COLO829 (cell line): ENCODE results near the gene TFPI.
A peak's percentile ranks its signal among the peaks of the same experiment; 100 is the strongest.
"Not testable (repeated sequence)": the region's sequence is repeated elsewhere in the genome, so short reads cannot be mapped to it uniquely, and the experiment has no call there.

Experiments used
- DNase-seq: peaks from one replicate; pipeline ENCODE4 v3.0.0; 2012; ENCODE audit warnings: low spot score

TFPI gene

DNA sequence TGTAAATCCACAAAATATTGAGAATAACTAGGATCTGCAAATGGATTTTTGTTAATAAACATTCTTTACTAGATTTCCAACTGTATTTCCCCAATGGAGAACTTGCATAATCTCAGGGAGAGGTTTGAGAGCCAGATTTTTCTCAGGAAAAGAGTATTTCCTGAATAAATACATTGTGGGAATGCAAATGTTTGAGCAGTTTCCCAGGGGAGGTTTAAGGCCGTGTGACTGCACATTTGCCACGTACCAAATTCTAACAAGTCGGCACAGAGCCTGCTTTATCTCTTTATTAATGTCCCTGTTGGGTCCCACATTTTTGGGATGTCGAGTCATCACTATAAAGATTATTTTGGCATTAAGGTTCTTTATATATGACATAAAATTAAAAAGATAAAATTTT, 27.0 kb downstream of the TFPI start:
- DNase-seq = peak; percentile 58

DNA sequence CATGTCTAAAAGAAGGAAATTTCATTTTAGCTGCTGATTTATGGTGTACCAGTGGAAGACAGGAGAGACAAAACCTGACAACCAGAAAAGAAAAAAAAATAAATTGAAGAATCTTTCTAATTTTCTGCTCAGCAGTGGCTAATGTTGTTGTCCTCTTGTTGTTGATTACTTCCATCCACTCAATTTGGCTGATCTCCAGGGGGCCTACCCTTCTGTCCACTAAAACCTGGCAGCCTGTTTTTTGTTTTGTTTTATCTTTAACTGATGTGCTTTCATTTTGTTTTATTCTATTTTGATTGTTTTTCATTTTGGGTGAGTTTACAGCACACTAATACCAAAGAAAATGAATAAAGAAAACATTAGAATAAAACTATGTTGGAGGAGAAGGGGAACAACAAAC, 27.4 kb downstream of the TFPI start:
- DNase-seq = no peak

DNA sequence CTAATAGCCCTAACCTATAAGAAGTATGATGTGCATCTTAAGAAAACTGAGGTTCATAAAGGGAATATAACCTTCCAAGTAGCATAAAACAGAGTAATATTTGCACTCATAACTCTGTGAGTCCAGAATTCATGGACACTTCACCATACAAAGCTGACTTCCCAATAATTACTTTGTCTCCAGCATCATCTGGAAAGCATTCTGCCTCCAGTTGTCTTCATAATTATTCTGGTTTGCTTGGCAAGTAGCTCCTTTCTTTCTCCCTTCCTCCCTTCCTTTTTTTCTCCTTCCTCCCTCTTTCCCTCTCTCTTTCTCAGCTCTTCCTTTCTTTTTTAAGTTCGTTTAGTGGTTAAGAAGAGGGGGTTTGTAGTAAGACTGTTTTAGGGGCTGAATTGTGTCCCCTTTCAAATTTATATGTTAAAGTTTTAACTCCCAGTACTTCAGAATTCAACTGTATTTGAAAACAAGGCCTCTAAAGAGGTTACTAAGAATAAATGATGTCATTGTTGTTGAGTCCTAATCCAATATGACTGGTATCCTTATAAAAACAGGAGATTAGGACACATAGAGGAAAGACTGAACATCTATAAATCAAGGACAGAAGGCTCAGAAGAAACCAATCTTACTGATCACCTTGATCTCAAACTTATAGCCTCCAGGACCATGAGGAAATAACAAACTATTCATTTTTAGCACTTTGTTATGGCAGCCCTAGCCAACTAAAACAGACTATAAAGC, 28.9 kb downstream of the TFPI start:
- DNase-seq = no peak

DNA sequence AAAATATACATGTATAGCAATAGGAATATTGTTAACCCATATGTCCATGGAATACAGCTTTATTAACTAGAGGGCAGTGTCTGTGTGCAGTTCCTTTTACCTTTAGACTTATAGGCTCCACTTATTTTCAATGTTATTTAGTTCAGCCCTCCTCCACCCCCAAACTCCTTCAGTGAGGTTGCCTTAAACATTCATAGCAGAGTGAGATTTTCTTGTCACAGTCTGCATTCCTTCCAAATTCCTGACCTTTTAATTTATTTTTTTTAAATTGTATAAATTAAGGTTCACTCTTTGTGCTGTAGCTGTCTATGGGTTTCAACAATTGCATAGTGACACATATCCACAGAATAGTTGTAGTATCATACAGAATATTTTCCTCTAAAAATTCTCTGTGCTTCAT, 30.9 kb downstream of the TFPI start:
- DNase-seq = no peak

DNA sequence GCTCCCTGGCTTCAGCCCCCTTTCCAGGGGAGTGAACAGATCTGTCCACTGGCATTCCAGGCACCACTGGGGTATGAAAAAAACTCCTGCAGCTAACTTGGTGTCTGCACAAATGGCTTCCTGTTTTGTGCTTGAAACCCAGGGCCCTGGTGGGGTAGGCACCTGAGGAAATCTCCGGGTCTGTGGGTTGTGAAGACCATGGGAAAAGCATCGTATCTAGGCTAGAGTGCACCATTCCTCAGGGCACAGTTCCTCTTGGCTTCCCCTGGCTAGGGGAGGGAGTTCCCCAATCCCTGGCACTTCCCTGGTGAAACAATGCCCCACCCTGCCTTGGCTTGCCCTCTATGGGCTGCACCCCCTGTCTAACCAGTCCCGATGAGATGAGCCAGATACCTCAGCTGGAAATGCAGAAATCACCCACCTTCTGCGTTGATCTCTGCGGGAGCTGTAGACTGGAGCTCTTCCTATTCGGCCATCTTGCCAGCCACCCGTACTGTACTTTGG, 34.1 kb downstream of the TFPI start:
- no peak for DNase-seq

DNA sequence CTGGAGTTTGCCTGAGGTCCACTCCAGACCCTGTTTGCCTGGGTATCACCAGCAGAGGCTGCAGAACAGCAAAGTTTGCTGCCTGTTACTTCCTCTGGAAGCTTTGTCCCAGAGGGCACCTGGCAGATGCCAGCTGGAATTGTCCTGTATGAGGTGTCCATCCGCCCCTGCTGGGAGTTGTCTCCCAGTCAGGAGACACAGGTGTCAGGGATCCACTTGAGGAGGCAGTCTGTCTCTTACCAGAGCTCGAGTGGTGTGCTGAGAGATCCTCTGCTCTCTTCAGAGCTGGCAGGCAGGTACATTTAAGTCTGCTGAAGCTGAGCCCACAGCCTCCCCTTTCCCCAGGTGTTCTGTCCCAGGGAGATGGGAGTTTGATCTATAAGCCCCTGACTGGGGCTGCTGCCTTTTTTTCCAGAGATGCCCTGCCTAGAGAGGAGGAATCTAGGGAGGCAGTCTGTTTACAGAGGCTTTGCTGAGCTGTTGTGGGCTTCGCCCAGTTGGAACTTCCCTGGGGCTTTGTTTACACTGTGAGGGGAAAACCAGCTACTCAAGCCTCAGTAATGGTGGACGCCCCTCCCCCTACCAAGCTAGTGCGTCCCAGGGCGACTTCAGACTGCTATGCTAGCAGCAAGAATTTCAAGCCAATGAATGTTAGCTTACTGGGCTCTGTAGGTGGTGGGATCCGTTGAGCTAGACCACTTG, 34.7 kb downstream of the TFPI start:
- DNase-seq = no peak

DNA sequence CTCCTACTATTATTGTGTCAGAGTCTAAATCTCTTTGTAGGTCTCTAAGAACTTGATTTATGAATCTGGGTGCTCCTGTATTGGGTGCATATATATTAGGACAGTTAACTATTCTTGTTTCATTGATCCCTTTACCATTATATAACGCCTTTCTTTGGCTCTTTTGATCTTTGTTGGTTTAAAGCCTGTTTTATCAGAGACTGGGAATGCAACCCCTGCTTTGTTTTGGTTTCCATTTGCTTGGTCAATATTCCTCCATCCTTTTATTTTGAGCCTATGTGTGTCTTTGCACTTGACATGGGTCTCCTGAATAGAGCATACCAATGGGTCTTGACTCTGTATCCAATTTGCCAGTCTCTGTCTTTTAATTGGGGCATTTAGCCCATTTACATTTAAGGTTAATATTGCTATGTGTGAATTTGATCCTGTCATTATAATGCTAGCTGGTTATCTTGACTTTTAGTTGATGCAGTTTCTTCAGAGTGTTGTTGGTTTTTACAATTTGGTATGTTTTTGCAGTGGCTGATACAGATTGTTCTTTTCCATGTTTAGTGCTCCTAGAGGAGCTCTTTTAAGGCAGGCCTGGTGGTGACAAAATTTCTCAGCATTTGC, 36.4 kb downstream of the TFPI start:
- not testable (repeated sequence) for DNase-seq

DNA sequence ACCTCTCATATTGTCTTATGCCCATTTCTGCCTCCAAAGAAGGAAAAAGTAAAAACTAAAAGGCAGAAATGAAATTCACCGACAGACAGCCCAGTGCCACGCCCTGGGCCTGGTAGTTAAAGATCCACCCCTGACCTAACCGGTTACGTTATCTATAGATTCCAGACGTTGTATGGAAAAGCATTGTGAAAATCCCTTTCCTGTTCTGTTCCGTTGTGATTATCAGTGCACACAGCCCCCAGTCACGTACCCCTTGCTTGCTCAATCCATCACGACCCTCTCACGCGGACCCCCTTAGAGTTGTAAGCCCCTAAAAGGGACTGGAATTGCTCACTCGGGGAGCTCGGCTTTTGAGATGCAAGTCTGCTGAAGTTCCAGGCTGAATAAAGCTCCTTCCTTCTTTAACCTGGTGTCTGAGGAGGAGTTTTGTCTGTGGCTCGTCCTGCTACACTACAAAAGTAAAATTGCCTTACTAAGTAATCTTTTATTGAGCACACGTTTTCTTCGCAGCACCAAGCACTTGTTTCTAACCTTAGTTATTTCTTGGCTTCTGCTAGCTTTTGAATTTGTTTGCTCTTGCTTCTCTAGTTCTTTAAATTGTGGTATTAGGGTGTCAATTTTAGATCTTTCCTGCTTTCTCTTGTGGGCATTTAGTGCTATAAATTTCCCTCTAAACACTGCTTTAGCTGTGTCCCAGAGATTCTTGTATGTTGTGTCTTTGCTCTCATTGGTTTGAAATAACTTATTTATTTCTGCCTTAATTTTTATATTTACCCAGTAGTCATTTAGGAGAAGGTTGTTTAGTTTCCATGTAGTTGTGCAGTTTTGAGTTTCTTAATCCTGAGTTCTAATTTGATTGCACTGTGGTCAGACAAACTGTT, 37.4 kb downstream of the TFPI start:
- DNase-seq = not testable (repeated sequence)

DNA sequence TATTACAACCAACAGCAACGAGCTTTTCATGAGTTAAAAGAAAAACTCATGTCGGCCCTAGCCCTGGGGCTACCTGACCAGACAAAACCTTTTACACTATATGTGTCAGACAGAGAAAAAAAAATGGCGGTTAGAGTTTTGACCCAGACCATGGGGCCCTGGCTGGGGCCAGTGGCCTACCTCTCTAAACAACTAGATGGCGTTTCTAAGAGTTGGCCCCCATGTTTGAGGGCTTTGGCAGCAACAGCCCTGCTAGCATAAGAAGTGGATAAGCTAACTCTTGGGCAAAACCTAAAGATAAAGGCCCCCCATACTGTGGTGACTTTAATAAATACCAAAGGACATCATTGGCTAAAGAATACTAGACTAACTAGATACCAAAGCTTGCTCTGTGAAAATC, 39.3 kb downstream of the TFPI start:
- no peak for DNase-seq

DNA sequence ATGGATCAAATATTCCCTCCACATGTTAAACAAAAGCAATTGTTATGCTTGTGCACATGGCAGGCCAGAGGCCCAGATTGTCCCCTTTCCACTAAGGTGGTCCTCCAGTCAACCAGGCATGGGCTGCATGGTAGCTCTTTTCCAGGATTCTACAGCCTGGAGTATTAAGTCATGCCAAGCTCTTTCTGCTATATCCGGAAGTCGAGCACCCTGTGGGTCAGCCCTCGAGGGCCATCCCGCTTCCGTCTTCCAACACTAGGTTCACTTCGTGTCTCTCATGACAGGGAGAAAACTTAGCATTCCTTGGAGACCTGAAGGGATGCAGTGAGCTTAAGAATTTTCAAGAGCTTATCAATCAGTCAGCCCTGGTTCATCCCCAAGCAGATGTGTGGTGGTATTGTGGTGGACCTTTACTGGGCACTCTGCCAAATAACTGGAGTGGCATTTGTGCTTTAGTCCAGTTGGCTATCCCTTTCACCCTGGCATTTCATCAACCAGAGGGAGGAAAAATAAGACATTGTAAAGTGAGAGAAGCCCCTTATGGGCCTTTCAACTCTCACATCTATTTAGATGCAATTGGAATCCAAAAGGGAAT, 39.9 kb downstream of the TFPI start:
- DNase-seq = not testable (repeated sequence)

DNA sequence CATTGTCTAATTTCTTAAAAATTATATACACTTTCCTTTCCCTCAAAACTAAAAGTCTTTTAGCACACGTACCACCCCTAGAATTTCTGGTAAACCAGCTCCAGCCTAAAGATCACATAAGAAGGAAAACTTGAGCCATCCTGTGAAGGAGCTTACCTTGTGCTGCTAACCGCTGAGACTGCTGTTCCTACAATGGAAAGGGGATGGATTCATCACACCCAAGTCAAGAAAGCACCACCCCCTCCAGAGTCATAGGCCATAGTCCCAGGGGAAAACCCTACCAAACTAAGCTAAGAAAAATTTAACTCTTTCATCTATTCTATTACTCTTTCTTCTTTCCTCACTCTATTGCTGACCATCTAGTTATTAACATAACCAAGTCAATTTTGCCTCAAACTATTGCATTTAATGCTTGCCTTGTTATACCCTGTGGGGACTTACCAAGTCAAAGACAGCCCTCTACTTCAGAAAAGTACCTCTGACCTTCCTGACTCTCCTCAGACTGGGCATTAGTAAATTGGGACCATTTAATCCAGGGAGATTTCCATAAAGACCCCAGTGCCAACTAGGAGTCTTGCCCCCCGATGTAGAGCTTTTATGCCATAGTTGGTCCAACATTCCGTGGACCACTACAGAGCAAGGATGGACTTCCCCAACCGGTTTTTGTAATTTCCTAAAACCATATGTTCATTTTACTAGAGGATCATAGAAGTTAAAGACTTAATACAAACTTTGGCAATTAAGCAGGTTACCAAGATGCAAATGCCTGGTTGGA, 40.6 kb downstream of the TFPI start:
- not testable (repeated sequence) for DNase-seq

DNA sequence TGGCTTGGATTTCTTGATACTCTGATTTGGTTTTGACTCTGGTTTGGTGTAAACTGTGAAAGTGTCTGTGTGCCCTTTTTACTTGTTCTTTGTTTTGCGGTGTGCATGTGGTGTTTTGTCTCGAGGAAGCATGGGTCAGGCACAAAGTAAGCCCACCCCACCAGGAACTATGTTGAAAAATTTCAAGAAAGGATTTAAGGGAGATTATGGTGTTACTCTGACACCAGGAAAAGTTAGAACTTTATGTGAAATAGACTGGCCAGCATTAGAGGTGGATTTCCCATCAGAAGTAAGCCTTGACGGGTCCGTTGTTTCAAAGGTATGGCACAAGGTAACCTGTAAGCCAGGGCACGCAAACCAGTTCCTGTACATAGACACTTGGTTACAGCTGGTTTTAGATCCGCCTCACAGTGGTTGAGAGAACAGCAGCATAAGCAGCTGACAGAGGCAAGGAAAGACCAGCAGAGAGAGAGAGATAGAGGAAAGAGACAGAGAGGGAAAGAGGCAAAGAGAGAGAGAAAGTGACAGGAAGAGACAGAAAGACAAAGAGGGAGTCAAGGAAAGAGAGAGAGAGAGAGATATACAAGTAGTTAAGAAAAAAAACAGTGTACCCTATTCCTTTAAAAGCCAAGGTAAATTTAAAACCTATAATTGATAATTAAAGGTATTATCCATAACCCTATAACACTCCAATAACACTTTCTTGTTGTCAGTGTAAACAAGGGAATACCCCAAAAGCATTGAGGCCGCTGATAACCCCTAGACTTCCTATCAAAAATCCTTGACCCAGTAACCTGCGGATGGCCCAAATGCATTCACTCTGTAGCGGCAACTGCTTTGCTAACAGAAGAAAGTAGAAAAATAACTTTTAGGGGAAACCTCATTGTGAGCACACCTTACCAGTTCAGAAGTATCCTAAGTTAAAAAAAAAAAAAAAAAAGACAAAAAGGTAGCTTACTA, 42.6 kb downstream of the TFPI start:
- no peak for DNase-seq

DNA sequence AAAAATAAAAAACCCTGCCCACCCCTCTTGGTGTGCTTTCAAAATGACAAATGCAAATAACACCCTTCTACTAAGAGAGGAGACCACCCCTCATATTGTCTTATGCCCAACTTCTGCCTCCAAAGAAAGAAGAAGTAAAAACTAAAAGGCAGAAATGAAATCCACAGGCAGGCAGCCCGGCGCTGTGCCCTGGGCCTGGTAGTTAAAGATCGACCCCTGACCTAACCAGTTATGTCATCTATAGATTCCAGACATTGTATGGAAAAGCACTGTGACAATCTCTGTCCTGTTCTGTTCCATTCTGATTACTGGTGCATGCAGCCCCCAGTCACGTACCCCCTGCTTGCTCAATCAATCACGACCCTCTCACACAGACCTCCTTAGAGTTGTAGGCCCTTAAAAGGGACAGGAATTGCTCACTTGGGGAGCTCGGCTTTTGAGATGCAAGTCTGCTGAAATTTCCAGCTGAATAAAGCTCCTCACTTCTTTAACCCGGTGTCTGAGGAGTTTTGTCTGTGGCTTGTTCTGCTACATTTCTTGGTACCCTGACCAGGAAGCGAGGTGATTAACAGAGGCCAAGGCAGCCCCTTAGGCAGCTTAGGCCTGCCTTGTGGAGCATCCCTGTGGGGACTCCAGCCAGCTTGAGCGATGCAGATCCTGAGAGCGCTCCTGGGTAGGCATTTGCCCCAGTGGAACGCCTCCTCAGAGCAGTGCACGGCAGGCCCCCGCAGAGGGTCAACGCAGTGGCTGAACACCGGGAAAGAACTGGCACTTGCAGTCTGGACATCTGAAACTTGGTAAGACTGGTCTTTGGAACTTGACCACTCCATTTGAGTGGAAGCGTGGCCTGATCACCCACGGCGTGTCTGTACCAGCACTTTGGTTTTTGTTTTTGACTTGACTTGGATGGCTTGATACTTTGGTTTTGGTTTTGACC, 43.5 kb downstream of the TFPI start:
- not testable (repeated sequence) for DNase-seq

DNA sequence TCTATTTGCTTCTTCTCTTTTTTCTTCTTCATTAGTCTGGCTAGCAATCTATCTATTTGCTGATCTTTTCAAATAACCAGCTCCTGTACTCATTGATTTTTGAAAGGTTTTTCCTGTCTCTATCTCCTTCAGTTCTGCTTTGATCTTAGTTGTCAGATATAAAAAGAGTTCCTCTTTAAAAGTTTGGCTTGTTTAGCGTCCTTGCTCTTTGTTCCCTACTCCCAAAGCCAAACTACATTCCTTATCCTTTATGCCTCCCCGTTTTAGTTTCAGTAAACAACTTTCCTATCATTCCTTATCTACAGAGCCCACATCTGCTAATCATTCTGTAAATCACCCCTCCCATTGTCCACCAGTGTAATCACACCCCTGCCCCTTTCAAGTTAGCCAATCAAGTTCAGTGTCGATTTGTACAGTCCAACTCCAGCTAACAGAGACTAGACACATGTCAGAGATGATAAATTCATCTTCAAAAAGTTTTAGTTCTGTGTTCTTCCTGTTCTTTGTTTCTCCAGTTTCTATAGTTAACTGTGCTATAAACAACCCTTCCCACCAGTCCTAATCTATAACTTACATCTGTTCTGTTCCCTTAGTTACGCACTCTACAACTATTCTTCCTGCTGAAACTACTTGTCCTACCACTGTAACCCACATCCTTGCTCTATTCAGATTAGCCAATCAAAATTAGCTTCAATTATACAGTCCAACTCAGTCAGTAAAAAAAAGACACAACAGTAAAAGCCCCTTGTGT, 44.4 kb downstream of the TFPI start:
- no peak for DNase-seq

DNA sequence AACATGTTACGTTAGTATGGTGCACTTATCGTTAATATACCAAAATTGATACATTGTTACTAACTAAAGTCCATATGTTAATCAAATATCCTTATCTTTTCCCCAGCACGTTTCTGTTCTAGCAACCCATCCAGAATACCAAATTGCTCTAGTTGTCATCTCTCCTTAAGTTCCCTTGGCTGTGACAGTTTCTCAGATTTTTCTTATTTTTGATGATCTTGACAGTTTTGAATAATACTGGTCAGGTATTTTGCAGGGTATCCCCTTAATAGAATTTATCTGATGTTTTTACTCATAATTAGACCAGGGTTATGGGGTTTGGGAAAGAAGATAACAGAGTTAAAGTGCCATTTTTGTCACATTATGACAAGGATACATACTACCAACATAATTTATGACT, 47.8 kb downstream of the TFPI start:
- DNase-seq = no peak

DNA sequence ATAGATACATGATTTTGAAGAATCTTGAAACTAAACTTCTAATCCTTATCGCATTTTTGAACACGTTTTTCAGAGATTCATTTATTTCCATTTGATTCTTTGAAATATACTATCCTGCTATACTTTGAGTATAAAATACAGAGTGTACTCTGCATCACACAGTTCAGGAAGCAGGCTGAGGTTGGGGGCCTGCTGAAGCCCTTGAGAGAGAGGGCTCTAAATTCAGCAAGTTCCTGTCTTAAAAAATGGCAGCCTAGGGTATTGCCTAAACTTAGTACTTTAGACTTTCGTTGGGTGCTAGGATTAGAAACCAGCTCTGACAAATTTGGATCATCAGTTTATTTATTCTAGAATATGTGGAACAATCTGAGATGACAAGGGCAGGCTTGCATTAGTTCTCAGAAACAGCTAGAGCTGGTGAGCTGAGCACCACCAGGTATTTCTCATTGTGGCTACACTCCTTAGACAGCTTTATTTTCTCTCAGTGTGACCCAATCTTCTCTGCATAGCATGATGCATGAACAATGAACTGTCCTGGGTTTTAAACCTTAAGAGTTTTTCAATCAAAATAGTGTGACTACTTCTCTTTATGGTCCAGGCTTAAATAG, 49.1 kb downstream of the TFPI start:
- DNase-seq = no peak

DNA sequence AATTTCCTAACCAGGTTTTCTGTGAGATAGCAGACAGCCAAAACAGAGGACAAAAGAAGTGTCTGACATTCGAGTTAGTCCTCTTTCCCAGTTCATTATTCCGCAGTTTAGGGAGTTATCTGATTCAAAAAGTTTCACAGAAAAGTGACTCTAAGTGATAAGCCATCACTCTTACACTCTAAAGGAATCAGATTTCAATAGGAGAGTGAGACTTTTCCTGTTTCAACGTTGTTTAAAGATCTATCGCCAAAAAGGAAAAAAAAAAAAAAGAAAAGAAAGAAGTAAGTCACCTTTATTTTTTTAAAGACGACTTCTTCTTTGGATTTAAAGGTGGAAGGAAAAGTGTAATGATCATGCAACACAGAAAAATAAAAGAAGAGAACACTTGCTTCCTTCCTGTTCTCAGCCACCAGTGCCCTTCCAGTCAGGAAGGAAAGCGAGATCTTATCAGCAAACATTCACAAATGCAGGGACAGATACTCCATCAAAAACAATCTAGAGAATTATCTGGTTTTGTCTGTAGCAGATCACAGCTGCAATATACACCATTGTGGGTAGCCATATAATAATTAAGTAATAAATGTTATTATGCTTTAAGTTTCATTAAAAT, 49.8 kb downstream of the TFPI start:
- no peak for DNase-seq
